Endodermal cell (in vitro differentiated cells): ENCODE data around the gene NPHP4. TPM values are rescaled to one million over a fixed set of nuclear protein-coding genes. Genes with fewer than 3 reads are reported as not detected.

Experiments used
- DNase-seq: peaks from one replicate; pipeline ENCODE4 v3.0.0-alpha.2; 2017
- H3K27ac ChIP-seq: 2 replicates; pipeline ENCODE4 v1.5.1; 2013; ENCODE audit warnings: mild to moderate bottlenecking, low read depth, low read length, moderate library complexity
- H3K27me3 ChIP-seq: 2 replicates; pipeline ENCODE4 v1.6.1; 2013; ENCODE audit warnings: mild to moderate bottlenecking, low read length, moderate library complexity; ENCODE audit not compliant: insufficient read depth, control insufficient read depth, poor library complexity, severe bottlenecking
- H3K36me3 ChIP-seq: 2 replicates; pipeline ENCODE4 v1.7.0; 2013; ENCODE audit warnings: mild to moderate bottlenecking, low read length, moderate library complexity; ENCODE audit not compliant: control insufficient read depth, insufficient read depth
- H3K4me1 ChIP-seq: one replicate; pipeline ENCODE4 v1.7.0; 2013; ENCODE audit warnings: low read length; ENCODE audit not compliant: control insufficient read depth, insufficient read depth
- H3K4me3 ChIP-seq: 2 replicates; pipeline ENCODE4 v1.5.1; 2013; ENCODE audit warnings: mild to moderate bottlenecking, low read length, moderate library complexity
- H3K9ac ChIP-seq: 2 replicates; pipeline ENCODE4 v1.6.1; 2013; ENCODE audit warnings: mild to moderate bottlenecking, low read length, moderate library complexity; ENCODE audit not compliant: poor library complexity, severe bottlenecking; ENCODE audit errors: extremely low read depth
- H3K9me3 ChIP-seq: 2 replicates; pipeline ENCODE4 v1.6.1; 2013; ENCODE audit warnings: mild to moderate bottlenecking, low read length, moderate library complexity; ENCODE audit not compliant: control insufficient read depth
- H3K27ac Mint-ChIP-seq: 2 replicates; pipeline ENCODE4 v1.8.0; 2020; ENCODE audit warnings: mixed read lengths
- H3K27me3 Mint-ChIP-seq: 2 replicates; pipeline ENCODE4 v1.8.0; 2021; ENCODE audit warnings: mild to moderate bottlenecking, mixed read lengths; ENCODE audit not compliant: insufficient read depth
- H3K36me3 Mint-ChIP-seq: 2 replicates; pipeline ENCODE4 v1.8.0; 2020; ENCODE audit warnings: low read depth, mixed read lengths
- H3K4me1 Mint-ChIP-seq: 2 replicates; pipeline ENCODE4 v1.8.0; 2020; ENCODE audit warnings: mixed read lengths
- H3K4me3 Mint-ChIP-seq: 2 replicates; pipeline ENCODE4 v1.8.0; 2020; ENCODE audit warnings: mild to moderate bottlenecking, moderate library complexity, mixed read lengths
- H3K9me3 Mint-ChIP-seq: 2 replicates; pipeline ENCODE4 v1.8.0; 2020; ENCODE audit warnings: mild to moderate bottlenecking, mixed read lengths
- WGBS, 2 experiments: methylation state at CpG; one replicate each; pipeline versions ENCODE4 v1.1.5 to v1.1.7; 2013; ENCODE audit warnings: missing lambda C conversion rate in 2 of 2, mixed read lengths in 1 of 2; ENCODE audit not compliant: insufficient coverage in 1 of 2, insufficient read length in 1 of 2; 5-methylcytosine and 5-hydroxymethylcytosine counted together
- total RNA-seq, 2 donors: library from RNA; stranded (reverse); fragmentation: NEBNext Ultra II Directional in 1 of 2; extraction: Animal tissue kit (Norgen Biotek cat#: 25700) in 1 of 2; gene quantifications; 2 replicates in 1 of 2; 3 replicates in 1 of 2; pipeline ENCODE4 v1.2.1, GENCODE V29; 2021
- TF ChIP-seq, protein P1 (sequence below): fragments of 200-600 bp; sonication (generic); conservative IDR thresholded peaks from 2 replicates; pipeline ENCODE4 v1.5.0; 2021; ENCODE audit warnings: antibody characterized with exemption, mild to moderate bottlenecking

The NPHP4 gene
- total RNA-seq, 2 donors from 2014 or later: 19.1 to 25.4 TPM

GRCh38 chr1:6002714-6003501, 10.7 kb upstream of the NPHP4 start:
- Mint-ChIP-seq H3K4me1 (peaks cover 21% of the 10 kb centered on the region), H3K27me3 (peaks cover 1% of the 10 kb centered on the region), H3K9me3 (no peaks in the 10 kb centered on the region), H3K36me3 (no peaks in the 10 kb centered on the region), H3K27ac (no peak overlapping the region), H3K4me3 (no peak overlapping the region)
- Histone ChIP-seq H3K4me1 (peaks cover 10% of the 10 kb centered on the region), H3K27ac (no peak overlapping the region), H3K9ac (no peak overlapping the region), H3K27me3 (peaks cover 5% of the 10 kb centered on the region), H3K36me3 (no peaks in the 10 kb centered on the region), H3K4me3 (no peak overlapping the region), H3K9me3 (no peaks in the 10 kb centered on the region)
- WGBS, 2 experiments: 63 to 65% methylated on average over 22 to 33 of the region's 33 CpGs
- peak; percentile 67 for DNase-seq
- TF ChIP-seq, protein P1, sequence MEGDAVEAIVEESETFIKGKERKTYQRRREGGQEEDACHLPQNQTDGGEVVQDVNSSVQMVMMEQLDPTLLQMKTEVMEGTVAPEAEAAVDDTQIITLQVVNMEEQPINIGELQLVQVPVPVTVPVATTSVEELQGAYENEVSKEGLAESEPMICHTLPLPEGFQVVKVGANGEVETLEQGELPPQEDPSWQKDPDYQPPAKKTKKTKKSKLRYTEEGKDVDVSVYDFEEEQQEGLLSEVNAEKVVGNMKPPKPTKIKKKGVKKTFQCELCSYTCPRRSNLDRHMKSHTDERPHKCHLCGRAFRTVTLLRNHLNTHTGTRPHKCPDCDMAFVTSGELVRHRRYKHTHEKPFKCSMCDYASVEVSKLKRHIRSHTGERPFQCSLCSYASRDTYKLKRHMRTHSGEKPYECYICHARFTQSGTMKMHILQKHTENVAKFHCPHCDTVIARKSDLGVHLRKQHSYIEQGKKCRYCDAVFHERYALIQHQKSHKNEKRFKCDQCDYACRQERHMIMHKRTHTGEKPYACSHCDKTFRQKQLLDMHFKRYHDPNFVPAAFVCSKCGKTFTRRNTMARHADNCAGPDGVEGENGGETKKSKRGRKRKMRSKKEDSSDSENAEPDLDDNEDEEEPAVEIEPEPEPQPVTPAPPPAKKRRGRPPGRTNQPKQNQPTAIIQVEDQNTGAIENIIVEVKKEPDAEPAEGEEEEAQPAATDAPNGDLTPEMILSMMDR: peak; percentile 40

GRCh38 chr1:6001992-6002576, 9.9 kb upstream of the NPHP4 start:
- no peaks in the 10 kb centered on the region for H3K36me3 Mint-ChIP-seq

GRCh38 chr1:6000444-6001288, 8.4 kb upstream of the NPHP4 start:
- TF ChIP-seq, protein P1: no peak
- Mint-ChIP-seq H3K36me3 (no peaks in the 10 kb centered on the region), H3K9me3 (no peaks in the 10 kb centered on the region), H3K4me3 (no peak overlapping the region), H3K27me3 (peaks cover 2% of the 10 kb centered on the region), H3K4me1 (peaks cover 21% of the 10 kb centered on the region), H3K27ac (no peak overlapping the region)
- H3K9me3 ChIP-seq: no peaks in the 10 kb centered on the region
- WGBS, 2 experiments: 92 to 94% methylated on average over 7 to 17 of the region's 17 CpGs
- H3K9ac ChIP-seq: no peak overlapping the region
- no peak overlapping the region for H3K27ac ChIP-seq
- no peak overlapping the region for H3K4me3 ChIP-seq
- peaks cover 10% of the 10 kb centered on the region for H3K4me1 ChIP-seq
- H3K36me3 ChIP-seq: no peaks in the 10 kb centered on the region
- DNase-seq: no peak
- peaks cover 5% of the 10 kb centered on the region for H3K27me3 ChIP-seq

More at GRCh38 chr1:6001992-6002576, 9.9 kb upstream of the NPHP4 start:
- no peaks in the 10 kb centered on the region for H3K9me3 ChIP-seq
- peaks cover 10% of the 10 kb centered on the region for H3K4me1 ChIP-seq
- Mint-ChIP-seq H3K4me1 (peaks cover 21% of the 10 kb centered on the region), H3K27ac (no peak overlapping the region), H3K27me3 (peaks cover 2% of the 10 kb centered on the region), H3K4me3 (no peak overlapping the region), H3K9me3 (no peaks in the 10 kb centered on the region)
- H3K27ac ChIP-seq: no peak overlapping the region
- TF ChIP-seq, protein P1: no peak
- H3K9ac ChIP-seq: no peak overlapping the region
- peaks cover 5% of the 10 kb centered on the region for H3K27me3 ChIP-seq
- DNase-seq: no peak
- no peak overlapping the region for H3K4me3 ChIP-seq
- no peaks in the 10 kb centered on the region for H3K36me3 ChIP-seq
- WGBS, 2 experiments: 88 to 89% methylated on average over 9 to 13 of the region's 13 CpGs
